Nucleus accumbens (tissue), 56 donors: ENCODE results near the gene MED12L.
A peak's percentile ranks its signal among the peaks of the same experiment; 100 is the strongest.
"Not testable (repeated sequence)": the region's sequence is repeated elsewhere in the genome, so short reads cannot be mapped to it uniquely, and the experiment has no call there.

Experiments used
- DNase-seq, 56 donors: peaks; one replicate each; lab custom pipeline; 2025; lab: John Stamatoyannopoulos, UW

Gene MED12L

DNA sequence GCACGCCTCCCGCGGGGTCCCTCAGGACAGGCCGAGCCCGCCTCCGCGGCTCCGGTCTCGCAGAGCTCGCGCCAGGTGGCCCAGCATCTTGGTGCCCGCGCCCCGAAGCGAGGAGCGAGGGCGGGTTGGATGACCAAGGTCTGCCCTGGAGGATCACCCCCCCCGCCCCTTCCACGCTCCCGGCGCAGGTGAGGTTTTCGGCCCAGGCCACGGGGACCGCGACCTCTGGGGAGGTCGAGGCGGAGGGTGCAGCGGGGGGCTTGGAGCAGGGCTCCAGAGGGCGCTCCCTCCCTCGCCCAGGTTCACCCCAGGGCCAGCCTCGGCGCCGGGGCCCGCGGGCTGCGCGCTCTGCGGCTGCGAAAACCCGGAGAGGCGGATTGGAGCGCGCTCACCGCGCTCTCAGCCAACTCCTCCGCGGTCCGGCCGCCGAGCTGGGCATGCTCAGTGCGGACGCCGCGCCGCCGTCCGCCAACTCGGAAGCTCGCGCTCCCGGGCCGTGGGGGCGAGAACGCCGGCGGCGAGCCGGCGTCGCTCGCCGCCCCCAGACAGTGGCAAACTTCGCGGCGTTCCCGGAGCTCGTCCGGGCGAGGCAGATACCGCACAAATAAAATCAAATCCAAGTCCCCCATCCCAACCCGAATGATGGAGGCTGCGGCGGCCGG, at the start of gene MED12L:
TSS of gene MED12L (plus strand) at position 438 of the 662 bp plus-strand sequence. CDS start 1,263 bp downstream, outside the sequence.
- DNase-seq = peak in 47 of 56 donors; percentile 6 to 79 (median 45)

GRCh38 chr3:151037746-151038477, 47.6 kb upstream of the MED12L start:
- DNase-seq = peak in 1 of 56 donors; percentile 25

GRCh38 chr3:151044706-151045105, 40.8 kb upstream of the MED12L start:
- no peak for DNase-seq

GRCh38 chr3:151047636-151048035, 37.8 kb upstream of the MED12L start:
- no peak for DNase-seq

- no peak for DNase-seq
Observed at GRCh38 chr3:151051533-151051932, 33.9 kb upstream of the MED12L start.

DNA sequence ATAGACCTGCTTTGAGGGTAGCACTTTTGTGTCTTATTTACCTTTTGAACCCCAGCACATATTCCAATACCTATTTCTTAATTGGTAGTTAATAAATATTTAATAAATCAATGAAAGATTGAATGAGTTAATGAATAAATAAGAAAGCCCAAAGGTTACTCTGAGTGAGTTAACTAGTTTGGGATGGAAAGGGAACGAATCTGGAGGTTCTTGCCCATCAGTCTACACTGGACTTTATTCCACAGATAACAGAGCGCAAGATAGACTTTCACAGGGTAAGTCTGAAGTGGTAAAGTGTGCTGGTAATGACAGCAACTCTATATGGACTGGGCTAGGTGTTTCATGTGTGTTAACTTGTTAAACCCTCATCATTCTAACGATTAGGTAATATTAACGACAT, 33.1 kb upstream of the MED12L start:
- no peak for DNase-seq

- no peak for DNase-seq
Observed at GRCh38 chr3:151052756-151053155, 32.7 kb upstream of the MED12L start.

GRCh38 chr3:151058740-151059139, 26.7 kb upstream of the MED12L start:
- no peak for DNase-seq

DNA sequence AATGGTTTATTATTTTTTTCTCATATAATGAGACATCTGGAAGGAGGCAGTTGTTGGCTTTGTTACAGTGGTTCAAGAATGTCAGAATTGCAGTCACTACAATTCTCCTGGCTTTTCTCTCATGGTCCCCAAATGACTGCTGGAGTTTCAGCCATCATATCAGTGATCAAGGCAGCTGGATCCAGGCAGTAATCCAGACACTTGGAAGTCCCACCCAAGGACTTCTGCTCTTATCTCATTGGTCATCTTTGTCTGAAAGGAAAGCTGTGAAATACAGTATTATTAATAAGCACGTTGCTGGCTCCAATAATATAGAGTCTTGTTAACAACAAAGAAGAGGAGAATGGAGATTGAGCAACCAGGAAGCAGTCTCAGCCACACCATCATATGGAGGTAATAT, 22.9 kb upstream of the MED12L start:
- no peak for DNase-seq

DNA sequence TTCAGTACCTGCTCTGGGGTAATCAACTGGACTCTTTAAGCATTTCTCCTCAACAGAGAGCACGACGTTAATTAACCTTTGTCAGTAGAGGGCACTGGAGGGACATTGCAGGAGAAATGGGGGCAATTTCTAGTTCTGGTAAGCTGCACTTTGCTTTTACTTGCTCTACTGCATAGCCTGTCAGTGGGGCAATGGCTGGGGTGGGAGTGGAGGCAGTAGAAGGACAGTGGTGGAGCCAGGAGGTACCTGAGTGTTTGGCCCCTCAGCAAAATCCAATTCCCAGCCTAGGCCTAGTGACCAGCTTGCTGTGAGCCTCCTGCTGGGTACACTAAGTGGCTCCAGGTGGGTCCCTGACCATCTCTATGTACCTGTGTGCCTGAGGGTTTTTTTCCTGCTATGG, 18.3 kb upstream of the MED12L start:
- DNase-seq = no peak

GRCh38 chr3:151072842-151073241, 12.6 kb upstream of the MED12L start:
- not testable (repeated sequence) for DNase-seq

DNA sequence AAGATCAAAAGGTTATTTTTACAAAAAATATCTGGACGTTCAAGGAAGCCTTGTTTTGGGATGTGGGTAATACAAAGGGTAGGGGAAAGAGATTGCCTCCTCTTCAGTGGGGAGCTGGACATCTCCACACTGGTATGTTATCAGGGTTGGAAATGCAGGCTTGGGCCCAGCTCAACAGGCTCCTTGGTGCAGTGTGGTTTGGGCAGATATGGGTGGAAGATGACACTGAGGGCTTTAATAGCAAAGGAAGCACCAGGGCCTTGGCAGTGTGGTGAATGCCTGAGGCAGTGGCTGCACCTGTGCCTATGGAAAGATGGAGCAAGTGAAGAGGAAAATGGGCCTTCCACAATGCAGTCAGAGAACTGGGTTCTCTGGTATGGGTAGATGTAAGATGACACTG, 11.2 kb upstream of the MED12L start:
- no peak for DNase-seq

- DNase-seq = no peak
Observed at GRCh38 chr3:151075869-151076562, 9.4 kb upstream of the MED12L start.

- DNase-seq = no peak
Observed at GRCh38 chr3:151076626-151077025, 8.8 kb upstream of the MED12L start.

GRCh38 chr3:151081082-151081481, 4.4 kb upstream of the MED12L start:
- not testable (repeated sequence) for DNase-seq

GRCh38 chr3:151082880-151083838, 2.3 kb upstream of the MED12L start:
- DNase-seq = no peak

GRCh38 chr3:151084893-151085226, 604 bp upstream of the MED12L start:
- no peak for DNase-seq

GRCh38 chr3:151085889-151086483, 522 bp downstream of the MED12L start:
- DNase-seq = peak in 16 of 56 donors; percentile 14 to 64 (median 38)

DNA sequence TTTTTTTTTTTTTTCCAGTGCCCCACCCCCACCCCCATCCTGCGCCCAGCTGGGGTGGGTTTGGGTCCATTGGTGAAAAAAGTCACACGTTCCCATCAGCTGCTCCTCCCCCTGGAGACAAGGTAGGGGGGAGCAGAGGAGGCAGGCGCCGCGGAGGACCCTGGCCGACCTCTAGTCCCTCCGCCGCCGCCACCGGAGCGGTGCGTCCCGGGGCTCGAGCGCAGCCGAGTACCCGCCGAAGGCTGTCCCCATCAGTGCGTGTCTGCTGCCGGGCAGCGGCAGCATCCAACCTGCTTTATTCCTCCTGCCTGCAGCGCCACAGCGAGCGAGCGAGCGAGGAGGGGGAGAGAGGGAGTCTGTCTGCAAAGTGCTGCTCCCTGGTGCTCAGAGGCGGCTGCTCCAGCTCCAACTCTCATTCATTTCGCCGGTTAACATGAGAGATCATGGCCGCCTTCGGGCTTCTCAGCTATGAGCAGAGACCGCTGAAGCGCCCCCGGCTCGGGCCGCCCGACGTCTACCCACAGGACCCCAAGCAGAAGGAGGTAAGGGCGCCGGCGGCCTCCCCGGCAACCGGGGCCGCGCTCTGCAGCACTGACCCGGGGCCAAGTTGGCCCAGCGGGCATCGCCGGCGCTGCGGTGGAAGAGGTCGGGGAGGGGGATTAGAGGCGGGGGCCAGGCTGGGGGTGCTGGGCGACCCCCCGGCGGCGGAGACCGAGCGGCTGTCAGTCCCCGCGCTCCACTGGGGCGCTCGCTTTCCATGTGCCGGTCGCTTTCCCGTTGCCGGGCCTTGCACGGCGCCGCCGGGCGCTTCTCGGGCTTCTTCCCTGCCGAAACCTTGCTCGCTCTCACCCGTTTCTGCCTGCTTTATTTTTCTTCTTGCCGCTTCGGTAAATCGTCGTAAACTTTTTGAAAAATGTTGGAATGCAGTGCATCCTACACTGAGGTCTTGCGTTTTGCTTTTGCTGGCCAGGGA, 1.3 kb downstream of the MED12L start:
- peak; percentile 4 to 88 (median 66) for DNase-seq
